CD4-positive, alpha-beta T cell (primary cell): ENCODE data around the gene MSX1. TPM values are rescaled to one million over a fixed set of nuclear protein-coding genes. Genes with fewer than 3 reads are reported as not detected.

Experiments used
- ATAC-seq: fragments of 200-7000 bp; cut with Tn5 transposase; one replicate; pipeline ENCODE4 v1.10.0; 2022; ENCODE audit warnings: mild to moderate bottlenecking; ENCODE audit not compliant: poor library complexity
- CTCF ChIA-PET: fragments of 350-600 bp; sonication (Branson Sonifier 250); formaldehyde crosslinking; loops from one replicate; lab custom pipeline; 2021; ENCODE audit warnings: antibody characterized with exemption, inconsistent platforms; lab: Charles Lee
- POLR2A ChIA-PET: fragments of 350-600 bp; sonication (Branson Sonifier 250); formaldehyde crosslinking; loops from one replicate; lab custom pipeline; 2021; ENCODE audit warnings: antibody characterized with exemption, inconsistent platforms; lab: Charles Lee
- DNase-seq, 14 experiments: peaks; one replicate each; pipeline ENCODE4 v3.0.0-alpha.2; 2013 to 2020; ENCODE audit warnings: mixed read lengths in 2 of 14
- H3K27ac ChIP-seq, 2 donors: one replicate each; pipeline versions ENCODE4 v1.5.1 to v1.7.0; 2013; ENCODE audit warnings: low read length in 2 of 2, low read depth in 1 of 2, mild to moderate bottlenecking in 1 of 2
- H3K27me3 ChIP-seq, 2 experiments: 1 replicate in 1 of 2; 2 replicates in 1 of 2; pipeline versions ENCODE4 v1.6.1 to v1.7.0; 2013; ENCODE audit warnings: low read length in 2 of 2, control low read depth in 1 of 2, mild to moderate bottlenecking in 1 of 2, moderate library complexity in 1 of 2; ENCODE audit not compliant: insufficient read depth in 2 of 2, control insufficient read depth in 1 of 2
- H3K36me3 ChIP-seq: one replicate; pipeline ENCODE4 v1.6.1; 2013; ENCODE audit warnings: low read length, control low read depth; ENCODE audit not compliant: insufficient read depth
- H3K4me1 ChIP-seq: one replicate; pipeline ENCODE4 v1.6.1; 2013; ENCODE audit warnings: low read length, control low read depth; ENCODE audit not compliant: insufficient read depth
- H3K4me3 ChIP-seq: one replicate; pipeline ENCODE4 v1.5.1; 2013; ENCODE audit warnings: mild to moderate bottlenecking, low read length, moderate library complexity
- H3K9me3 ChIP-seq, 2 experiments: 1 replicate in 1 of 2; 2 replicates in 1 of 2; pipeline versions ENCODE4 v1.6.1 to v1.7.0; 2013; ENCODE audit warnings: low read length in 2 of 2, mild to moderate bottlenecking in 2 of 2, control low read depth in 1 of 2, moderate library complexity in 1 of 2; ENCODE audit not compliant: control insufficient read depth in 1 of 2, insufficient read depth in 1 of 2
- H3K27ac Mint-ChIP-seq: one replicate; pipeline ENCODE4 v1.8.0; 2020; ENCODE audit warnings: mixed read lengths
- H3K27me3 Mint-ChIP-seq: one replicate; pipeline ENCODE4 v1.8.0; 2021; ENCODE audit warnings: mixed read lengths
- H3K36me3 Mint-ChIP-seq: one replicate; pipeline ENCODE4 v1.8.0; 2021; ENCODE audit warnings: low read depth, mixed read lengths
- H3K4me1 Mint-ChIP-seq: one replicate; pipeline ENCODE4 v1.8.0; 2021; ENCODE audit warnings: low read depth, mixed read lengths
- H3K4me3 Mint-ChIP-seq: one replicate; pipeline ENCODE4 v1.8.0; 2020; ENCODE audit warnings: mild to moderate bottlenecking, mixed read lengths
- H3K9me3 Mint-ChIP-seq: one replicate; pipeline ENCODE4 v1.8.0; 2020; ENCODE audit warnings: mixed read lengths
- CTCF ChIP-seq: fragments of 200-600 bp; IDR thresholded peaks from one replicate; pipeline ENCODE4 v1.8.0; 2022; ENCODE audit warnings: antibody characterized with exemption, mild to moderate bottlenecking
- intact Hi-C, 2 experiments: fragments of 100-400 bp; cut with DNase I in 1 of 2; cut with micrococcal nuclease in 1 of 2; formaldehyde crosslinking; loops; one replicate each; pipeline versions ENCODE4 v1.15.1 to v1.9.0; 2023 to 2025; cut with DNase I, micrococcal nuclease
- total RNA-seq, 174 experiments: library from RNA in 2 of 174; stranded (reverse) in 2 of 174; gene quantifications; one replicate each; pipeline ENCODE4 v1.2.3 and lab custom pipeline; 2021 to 2026

The MSX1 gene
- total RNA-seq, 2 experiments from 2014 or later: not detected

GRCh38 chr4:4870576-4871241, 11.2 kb downstream of the MSX1 start:
- H3K4me1 Mint-ChIP-seq: peaks cover 14% of the 10 kb centered on the region
- H3K9me3 ChIP-seq: peaks cover 0 to 61% of the 10 kb centered on the region in 2 experiments
- H3K27ac Mint-ChIP-seq: no peak overlapping the region
- POLR2A ChIA-PET: no interaction called here
- TF ChIP-seq CTCF: no peak
- ATAC-seq (no peak), DNase-seq (no peak)
- H3K4me3 ChIP-seq: no peak overlapping the region
- H3K36me3 ChIP-seq: no peaks in the 10 kb centered on the region
- H3K36me3 Mint-ChIP-seq: no peaks in the 10 kb centered on the region
- H3K27me3 Mint-ChIP-seq: peaks cover 68% of the 10 kb centered on the region
- peaks cover 12% of the 10 kb centered on the region for H3K4me1 ChIP-seq
- peaks cover 88 to 97% of the 10 kb centered on the region in 2 experiments for H3K27me3 ChIP-seq
- CTCF ChIA-PET: no interaction called here
- no peaks in the 10 kb centered on the region for H3K9me3 Mint-ChIP-seq
- H3K4me3 Mint-ChIP-seq: no peak overlapping the region
- H3K27ac ChIP-seq: no peak overlapping the region
- intact Hi-C loops: no loop called here

GRCh38 chr4:4871242-4871572, 11.7 kb downstream of the MSX1 start:
- no peaks in the 10 kb centered on the region for H3K36me3 Mint-ChIP-seq
- H3K27me3 Mint-ChIP-seq: peaks cover 69% of the 10 kb centered on the region
- H3K27ac Mint-ChIP-seq: no peak overlapping the region
- ChIA-PET CTCF (no interaction called here), POLR2A (no interaction called here)
- Histone ChIP-seq H3K4me3 (no peak overlapping the region), H3K27ac (no peak overlapping the region), H3K9me3 (peaks cover 0 to 56% of the 10 kb centered on the region in 2 experiments), H3K4me1 (peaks cover 12% of the 10 kb centered on the region), H3K27me3 (peaks cover 88 to 97% of the 10 kb centered on the region in 2 experiments), H3K36me3 (no peaks in the 10 kb centered on the region)
- peaks cover 14% of the 10 kb centered on the region for H3K4me1 Mint-ChIP-seq
- DNase-seq (no peak), ATAC-seq (no peak)
- no peak for TF ChIP-seq CTCF
- H3K9me3 Mint-ChIP-seq: no peaks in the 10 kb centered on the region
- no peak overlapping the region for H3K4me3 Mint-ChIP-seq
- intact Hi-C loops: no loop called here

- ATAC-seq (no peak), DNase-seq (no peak)
- Histone ChIP-seq H3K4me3 (no peak overlapping the region), H3K4me1 (peaks cover 8% of the 10 kb centered on the region), H3K36me3 (no peaks in the 10 kb centered on the region), H3K27ac (no peak overlapping the region), H3K27me3 (peaks cover 82 to 92% of the 10 kb centered on the region in 2 experiments), H3K9me3 (peaks cover 0 to 51% of the 10 kb centered on the region in 2 experiments)
- H3K27ac Mint-ChIP-seq: no peak overlapping the region
- TF ChIP-seq CTCF: no peak
- intact Hi-C loops: no loop called here
- ChIA-PET POLR2A (no interaction called here), CTCF (no interaction called here)
- no peaks in the 10 kb centered on the region for H3K9me3 Mint-ChIP-seq
- H3K36me3 Mint-ChIP-seq: no peaks in the 10 kb centered on the region
- no peak overlapping the region for H3K4me3 Mint-ChIP-seq
- peaks cover 14% of the 10 kb centered on the region for H3K4me1 Mint-ChIP-seq
- peaks cover 66% of the 10 kb centered on the region for H3K27me3 Mint-ChIP-seq
These were observed 12.3 kb downstream of the MSX1 start for GRCh38 chr4:4871573-4872313.
